NCI-H446 treated with DMSO at 0.1 percent for 48 hours (cell line): ENCODE data around the gene FOSL2.

Source experiments
- DNase-seq: peaks from one replicate; lab custom pipeline; 2025; lab: John Stamatoyannopoulos, UW

The FOSL2 gene

DNA sequence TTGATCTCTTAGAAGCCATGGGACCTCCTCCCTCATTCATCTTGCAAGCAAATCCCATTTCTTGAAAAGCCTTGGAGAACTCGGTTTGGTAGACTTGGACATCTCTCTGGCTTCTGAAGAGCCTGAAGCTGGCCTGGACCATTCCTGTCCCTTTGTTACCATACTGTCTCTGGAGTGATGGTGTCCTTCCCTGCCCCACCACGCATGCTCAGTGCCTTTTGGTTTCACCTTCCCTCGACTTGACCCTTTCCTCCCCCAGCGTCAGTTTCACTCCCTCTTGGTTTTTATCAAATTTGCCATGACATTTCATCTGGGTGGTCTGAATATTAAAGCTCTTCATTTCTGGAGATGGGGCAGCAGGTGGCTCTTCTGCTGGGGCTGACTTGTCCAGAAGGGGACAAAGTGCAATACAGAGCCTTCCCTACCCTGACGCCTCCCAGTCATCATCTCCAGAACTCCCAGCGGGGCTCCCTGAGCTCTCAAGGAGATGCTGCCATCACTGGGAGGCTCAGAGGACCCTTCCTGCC lies 20.0 kb downstream of the FOSL2 start:
- DNase-seq: no peak

DNA sequence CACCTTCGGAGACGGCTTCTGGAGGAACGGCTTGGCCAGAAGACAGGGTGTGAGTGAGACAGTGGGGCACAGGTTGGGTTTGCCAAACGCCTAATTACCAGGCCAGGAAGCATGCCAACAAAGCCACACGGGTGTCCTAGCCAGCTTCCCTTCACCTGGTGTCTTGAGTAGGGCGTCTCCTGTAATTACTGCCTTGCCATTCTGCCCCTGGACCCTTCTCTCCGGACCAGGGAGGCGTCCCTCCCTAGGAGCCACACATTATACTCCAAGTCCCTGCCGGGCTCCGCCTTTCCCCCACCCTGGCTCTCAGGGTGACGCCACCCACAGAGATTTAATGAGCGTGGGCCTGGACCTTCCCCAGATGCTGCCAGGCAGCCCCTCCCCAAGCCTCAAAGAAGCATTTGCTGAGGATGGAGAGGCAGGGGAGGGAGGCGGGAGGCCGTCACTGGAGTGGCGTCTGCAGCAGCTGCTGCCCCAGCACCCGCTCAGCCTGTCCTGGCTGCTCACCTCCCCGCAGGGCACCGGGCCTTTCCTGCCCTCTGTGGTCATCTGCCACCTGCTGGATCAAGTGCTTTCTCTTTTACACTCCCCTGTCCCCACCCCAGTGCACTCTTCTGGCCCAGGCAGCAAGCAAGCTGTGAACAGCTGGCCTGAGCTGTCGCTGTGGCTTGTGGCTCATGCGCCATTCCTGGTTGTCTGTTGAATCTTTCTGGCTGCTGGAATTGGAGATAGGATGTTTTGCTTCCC lies 20.7 kb downstream of the FOSL2 start:
- no peak for DNase-seq

DNA sequence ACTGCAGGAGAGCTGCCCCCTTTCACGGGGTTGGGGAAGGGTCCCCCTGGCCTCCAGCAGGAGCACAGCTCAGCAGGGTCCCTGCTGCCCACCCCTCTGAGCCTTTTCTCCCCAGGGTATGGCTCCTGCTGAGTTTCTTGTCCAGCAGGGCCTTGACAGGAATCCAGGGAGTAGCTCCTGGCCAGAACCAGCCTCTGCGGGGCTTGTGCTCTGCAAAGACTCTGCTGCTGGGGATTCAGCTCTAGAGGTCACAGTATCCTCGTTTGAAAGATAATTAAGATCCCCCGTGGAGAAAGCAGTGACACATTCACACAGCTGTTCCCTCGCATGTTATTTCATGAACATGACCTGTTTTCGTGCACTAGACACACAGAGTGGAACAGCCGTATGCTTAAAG lies 21.2 kb downstream of the FOSL2 start:
- no peak for DNase-seq

GRCh38 chr2:28414583-28414982 lies 21.9 kb downstream of the FOSL2 start:
- DNase-seq: no peak

GRCh38 chr2:28415010-28415409 lies 22.4 kb downstream of the FOSL2 start:
- DNase-seq: no peak

DNA sequence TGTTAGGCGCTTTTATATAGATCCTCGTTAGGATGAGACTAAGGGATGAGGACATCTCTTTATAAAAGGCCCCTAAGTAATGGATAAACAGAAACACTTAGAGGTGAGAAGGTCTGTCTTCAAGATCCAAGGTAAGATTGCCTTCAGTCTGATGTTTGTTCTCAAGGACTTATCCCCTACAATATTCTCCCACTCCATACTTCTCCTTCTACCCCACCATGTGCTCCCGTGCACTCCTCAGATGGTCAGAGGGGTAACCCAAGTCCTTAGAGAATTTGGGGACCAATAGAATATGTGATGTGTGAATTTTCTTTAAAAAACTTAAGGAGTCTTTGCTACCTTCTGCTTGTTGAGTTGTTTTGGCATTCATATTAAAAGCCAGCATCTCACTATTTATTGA lies 23.1 kb downstream of the FOSL2 start:
- DNase-seq: no peak

DNA sequence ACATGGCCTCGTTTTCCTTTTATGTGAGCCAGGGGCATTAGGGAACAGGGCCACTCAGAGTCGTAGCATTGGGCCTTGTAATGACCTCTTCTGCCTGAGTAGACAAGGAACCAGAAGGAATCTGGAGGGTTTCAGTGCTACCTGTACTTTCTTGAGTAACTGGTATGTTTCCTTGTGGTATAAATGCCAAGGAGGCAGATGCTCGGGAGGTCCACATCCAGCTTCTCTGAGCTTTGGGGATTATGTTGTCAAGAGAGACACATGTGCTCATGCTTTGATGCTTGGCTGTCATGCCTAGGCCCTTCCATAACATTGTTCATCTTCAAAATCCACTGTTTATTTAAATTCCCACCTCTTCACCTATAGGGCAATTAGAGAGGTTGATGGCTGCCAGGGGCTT lies 26.3 kb downstream of the FOSL2 start:
- DNase-seq: no peak

DNA sequence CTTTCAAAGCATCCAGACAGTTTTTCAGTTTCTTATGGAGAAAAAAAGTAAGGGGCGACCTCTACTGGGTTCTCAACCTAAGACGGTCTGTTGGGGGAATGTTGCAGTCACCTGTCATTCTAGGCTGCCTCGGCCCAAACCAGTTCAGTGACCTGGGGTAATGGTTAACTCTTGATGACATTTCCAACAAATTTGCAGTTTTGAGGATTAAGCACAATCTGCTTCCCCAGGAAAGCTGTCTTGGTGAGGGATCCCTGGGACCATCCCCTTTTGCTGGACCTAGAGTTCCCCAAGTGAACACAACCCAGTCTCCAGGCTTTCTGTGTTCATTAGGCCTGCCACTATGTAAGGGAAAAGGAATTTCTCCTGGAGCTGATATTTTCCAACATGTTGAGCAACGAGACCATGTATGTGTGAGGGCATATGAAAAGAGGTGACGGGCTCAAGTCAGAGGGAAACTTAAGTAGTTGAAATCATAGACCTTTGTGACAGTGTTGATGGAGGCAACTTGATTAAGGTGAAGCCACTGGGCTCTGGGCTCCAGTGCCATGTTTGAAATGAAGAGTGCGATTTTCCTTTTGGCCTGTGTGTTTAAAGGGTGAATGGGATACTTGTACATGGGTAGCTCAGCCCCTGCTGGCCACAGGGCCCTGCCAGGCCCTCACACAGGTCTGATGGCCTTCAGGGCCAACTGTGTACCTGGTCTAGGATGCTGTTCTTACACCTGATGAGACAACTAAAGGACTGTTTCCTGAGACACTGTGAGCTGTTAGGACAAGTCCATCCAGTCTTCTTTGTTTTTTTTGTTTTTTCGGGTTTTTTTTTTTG lies 27.0 kb downstream of the FOSL2 start:
- DNase-seq: no peak

DNA sequence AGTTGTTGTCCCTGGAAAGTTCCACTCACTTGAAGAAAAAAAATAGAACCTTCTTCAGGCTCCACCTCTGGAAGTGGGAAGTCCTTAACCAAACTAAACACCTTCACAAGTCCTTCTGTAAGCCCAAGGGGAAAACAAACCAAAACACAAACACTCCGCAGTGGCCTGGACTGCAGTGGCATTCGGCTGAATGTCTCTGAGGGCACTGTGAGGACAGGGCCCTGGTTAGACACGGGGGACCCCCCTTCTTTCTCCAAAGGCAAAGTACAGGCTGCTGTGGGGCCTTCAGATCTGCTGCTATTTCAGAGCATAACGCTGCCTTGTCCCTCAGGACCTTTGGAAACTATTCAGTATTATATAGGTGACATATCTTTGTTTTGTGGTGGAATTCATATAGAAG lies 28.1 kb downstream of the FOSL2 start:
- DNase-seq: no peak

GRCh38 chr2:28422908-28423741 lies 30.5 kb downstream of the FOSL2 start:
- DNase-seq: no peak

DNA sequence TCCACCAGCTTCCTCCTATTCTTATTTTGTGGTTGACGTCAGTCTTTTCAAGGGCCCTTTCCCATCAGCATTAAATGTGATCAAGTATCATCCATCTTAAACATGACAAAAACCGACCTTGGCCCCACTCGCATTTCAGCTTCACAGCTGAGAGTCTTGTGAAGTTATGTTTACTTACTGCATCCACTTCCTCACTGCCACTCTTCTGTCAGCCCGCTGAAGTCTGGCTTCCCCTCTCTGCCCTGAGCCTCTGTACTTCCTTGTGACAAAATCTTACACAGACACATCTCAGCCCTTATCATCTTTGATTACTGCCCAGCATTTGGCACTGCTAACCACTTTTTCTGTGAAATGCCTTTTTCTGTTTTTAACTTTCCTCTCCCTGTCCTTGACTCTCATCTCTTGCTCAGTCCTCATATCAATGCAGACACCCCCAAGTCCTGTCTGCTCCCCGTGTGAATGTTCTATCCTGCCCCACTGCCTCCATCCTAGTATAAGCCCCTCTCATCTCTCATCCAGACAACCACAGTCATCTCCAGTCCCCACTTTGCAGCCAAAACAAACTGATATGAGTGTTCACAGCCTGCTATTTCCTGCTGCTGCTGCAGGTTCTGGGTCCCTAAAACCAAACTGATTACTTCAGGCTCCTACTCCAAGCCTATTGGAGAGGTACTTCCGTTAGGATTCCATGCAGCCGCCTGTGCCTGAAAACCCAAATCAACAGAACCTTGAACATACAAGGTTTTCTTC lies 31.4 kb downstream of the FOSL2 start:
- DNase-seq: no peak

DNA sequence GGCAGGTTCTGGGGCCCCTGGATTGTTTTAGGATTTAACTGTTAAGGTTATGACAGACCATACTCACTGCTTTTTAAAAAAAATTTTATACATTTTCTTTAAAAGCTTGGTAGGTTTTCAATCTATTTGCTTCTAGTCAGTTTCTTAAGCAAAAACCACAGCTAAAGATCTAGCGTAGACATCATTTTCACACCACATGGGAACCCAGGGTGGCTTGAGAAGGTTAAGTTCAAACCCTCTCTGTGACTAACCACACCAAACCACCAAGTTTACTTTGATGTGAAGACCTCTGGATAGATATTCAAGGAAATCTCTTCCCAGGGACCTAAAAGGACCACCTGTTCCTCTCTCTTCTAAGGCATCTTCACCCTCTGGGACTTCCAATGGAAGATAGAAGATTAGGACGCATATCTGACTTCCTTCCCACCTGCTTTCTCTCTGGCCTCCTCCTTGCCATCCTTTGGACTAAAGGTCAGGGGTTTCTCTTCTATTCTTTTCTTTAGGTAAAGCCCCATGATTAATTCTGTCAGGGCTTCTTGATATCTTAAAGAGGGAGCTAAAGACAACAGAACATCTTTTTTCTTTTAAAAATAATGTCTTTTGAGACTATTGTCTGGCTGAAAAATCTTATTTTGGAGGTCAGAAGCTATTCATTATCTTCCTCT lies 32.3 kb downstream of the FOSL2 start:
- no peak for DNase-seq

DNA sequence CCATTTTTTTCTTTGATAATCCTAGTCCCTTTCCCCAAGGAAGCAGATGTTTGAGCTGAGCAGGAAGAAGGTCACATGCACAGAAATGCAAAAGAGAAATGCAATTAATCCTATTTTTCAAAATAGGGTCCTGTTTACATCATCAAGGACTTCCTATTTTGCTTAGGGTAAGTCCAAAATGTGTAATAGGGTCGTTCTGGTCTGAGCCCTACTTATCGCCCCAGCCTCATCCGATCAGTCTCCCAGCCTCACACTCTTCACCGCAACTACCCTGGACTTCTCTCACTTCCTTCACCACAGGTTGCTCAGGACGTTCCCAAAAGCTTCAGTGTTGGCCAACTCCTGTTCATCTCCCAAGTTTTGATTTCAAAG lies 32.8 kb downstream of the FOSL2 start:
- DNase-seq: no peak

- no peak for DNase-seq
These were observed 35.2 kb downstream of the FOSL2 start for GRCh38 chr2:28427741-28428415.

DNA sequence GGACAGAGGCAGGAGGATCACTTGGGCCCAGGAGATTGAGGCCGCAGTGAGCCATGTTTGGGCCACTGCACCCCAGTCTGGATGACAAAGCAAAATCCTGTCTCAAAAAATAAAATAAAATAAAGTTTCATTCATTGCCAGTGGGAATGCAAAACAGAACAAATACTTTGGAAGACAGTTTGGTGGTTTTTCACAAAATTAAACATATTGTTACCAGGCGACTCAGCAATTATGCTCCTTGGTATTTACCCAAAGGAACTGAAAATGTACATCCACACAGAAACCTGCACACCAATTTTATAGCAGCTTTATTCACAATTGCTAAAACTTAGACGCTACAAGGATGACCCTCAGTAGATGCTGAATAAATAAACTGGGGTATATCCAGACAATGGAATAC lies 35.8 kb downstream of the FOSL2 start:
- no peak for DNase-seq

- no peak for DNase-seq
These were observed 37.1 kb downstream of the FOSL2 start for GRCh38 chr2:28429636-28430376.

- DNase-seq: no peak
These were observed 37.7 kb downstream of the FOSL2 start for GRCh38 chr2:28430377-28430765.

- DNase-seq: no peak
These were observed 38.2 kb downstream of the FOSL2 start for GRCh38 chr2:28430788-28431418.

DNA sequence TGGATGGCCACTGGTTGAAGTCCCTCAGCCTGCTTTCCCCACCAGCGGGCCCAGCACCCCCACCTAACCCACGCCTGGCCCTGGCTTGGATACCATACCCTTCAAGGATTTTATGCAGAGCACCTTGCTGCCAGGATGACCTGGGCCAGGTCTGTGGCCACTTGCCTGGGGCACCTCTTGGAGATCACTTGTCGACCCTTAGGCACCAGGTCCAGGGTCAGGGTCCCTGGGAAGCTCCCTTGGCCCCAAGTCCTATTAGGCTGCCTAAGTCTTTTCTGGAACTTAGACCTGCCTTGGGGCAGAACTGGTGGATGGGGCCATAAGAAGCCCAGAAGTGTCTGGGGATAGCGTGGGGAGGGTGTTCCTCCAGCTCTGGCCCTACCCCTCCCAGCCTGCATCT lies 39.1 kb downstream of the FOSL2 start:
- DNase-seq: no peak
